ENCODE measurements around the gene STARD8. TPM values are rescaled to one million over a fixed set of nuclear protein-coding genes. Genes with fewer than 3 reads are reported as not detected.

The STARD8 gene
- total RNA-seq, 4 donors from 2014 or later = 14.2 to 40.2 (median 24.2) TPM

DNA sequence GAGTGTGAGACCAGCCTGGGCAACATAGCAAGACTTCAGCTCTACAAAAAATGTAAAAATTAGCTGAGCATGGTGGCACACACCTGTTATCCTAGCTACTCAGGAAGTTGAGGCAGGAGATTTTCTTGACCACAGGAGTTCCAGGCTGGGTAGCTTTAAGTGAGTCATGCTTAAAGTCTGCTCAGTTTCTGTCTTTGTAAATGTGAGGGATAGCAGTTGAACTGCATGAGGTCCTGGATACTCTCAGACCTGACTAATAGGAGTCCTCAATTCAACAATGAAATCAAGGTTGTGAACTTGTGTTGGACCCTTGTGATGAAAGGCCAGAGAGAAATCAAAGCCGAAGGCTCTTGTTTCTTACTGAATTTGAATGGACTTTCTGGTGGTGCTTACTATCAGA lies 45.2 kb downstream of the STARD8 start:
- DNase-seq (ENCODE audit: low spot score) = no peak
- TF ChIP-seq, protein P1, sequence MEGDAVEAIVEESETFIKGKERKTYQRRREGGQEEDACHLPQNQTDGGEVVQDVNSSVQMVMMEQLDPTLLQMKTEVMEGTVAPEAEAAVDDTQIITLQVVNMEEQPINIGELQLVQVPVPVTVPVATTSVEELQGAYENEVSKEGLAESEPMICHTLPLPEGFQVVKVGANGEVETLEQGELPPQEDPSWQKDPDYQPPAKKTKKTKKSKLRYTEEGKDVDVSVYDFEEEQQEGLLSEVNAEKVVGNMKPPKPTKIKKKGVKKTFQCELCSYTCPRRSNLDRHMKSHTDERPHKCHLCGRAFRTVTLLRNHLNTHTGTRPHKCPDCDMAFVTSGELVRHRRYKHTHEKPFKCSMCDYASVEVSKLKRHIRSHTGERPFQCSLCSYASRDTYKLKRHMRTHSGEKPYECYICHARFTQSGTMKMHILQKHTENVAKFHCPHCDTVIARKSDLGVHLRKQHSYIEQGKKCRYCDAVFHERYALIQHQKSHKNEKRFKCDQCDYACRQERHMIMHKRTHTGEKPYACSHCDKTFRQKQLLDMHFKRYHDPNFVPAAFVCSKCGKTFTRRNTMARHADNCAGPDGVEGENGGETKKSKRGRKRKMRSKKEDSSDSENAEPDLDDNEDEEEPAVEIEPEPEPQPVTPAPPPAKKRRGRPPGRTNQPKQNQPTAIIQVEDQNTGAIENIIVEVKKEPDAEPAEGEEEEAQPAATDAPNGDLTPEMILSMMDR (IDR thresholded peaks at IDR 0.05) = no peak
- no peak for ATAC-seq (ENCODE audit: low FRiP score)

DNA sequence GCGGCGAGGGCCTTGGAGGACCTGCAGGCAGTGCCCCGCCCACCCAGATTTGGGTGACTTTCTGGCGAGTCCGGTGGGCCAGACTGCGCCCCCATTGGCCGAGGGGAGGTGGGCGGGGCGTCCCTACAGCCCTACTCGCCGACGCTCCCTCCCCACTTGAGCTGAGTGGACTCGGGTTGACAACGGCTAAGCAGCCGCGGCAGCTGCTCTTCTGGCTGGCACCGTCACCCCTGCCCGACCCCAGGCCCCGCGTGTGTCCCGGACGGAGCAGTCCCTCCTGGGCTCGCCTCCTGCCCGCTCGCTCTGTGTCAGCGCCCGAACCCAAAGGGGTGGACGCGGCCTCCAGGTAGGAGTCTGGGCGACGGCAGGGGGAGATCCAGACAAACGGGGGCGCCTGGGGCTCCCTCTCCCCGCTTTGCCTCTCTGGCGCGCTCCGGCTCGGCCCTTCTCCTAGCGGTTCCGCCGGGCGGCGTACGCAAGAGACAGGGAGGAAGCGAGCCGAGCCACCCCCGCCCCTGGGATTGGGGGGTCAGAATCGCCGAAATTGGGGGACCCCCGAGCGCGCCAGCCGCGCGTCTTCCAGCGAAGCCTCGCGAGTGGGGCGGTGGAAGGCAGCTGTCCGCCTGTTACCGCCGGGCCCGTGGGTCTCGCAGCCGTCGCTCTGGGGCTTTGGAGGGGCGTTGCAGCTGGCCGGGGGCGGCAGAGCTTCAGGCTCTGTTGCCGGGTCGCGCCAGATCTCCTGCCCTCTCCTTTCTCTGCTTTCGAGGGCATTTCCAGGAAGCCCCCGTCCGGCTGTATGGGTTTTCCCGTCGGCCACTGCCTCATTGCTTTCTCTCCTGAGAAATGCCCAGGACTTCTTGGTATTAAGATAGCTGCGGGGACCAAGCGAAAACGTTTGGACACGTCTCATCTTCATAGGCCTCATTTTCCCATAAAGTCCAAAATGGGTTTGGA lies 46.3 kb downstream of the STARD8 start:
- TF ChIP-seq, protein P1 (IDR thresholded peaks at IDR 0.05) = no peak
- peak; percentile 62 for ATAC-seq (ENCODE audit: low FRiP score)

DNA sequence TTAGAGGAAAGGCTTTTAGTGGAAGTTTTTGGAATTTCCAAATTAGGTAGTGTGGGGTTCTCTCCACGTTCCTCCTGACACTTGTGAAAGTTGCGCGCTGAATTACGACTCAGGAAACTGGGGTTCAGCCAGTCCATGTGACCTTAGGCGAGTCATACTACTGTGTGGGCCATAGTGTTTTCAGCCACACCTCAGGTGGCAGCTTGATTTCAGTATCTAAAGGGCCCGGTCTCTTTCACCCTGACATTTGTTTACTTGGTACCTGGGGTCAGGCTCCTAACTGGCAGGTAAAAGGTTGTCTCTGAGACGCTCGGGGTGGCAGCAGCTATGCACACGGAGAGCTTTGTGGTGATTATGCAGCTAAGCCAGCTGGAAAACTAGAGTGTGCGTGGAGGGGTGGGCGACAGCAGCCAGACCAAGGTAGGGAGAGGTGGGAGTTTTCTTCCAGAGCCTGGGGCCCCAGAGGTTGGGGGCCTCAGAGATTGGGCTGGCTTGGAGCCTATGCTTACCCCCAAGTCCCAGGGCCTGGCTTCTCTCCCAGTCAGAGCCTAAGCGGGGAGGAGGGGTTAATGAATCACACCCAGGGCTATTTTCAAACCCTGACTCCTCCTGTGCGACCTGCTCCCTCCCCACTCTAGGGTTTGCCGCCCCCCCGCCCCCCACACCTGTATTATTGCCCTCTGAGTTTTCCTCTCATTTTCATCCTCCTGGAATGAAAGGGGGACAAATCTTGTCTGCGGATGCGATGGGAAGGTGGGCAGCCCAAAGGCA lies 47.2 kb downstream of the STARD8 start:
- TF ChIP-seq, protein P1 (IDR thresholded peaks at IDR 0.05) = no peak
- no peak for DNase-seq (ENCODE audit: low spot score)
- no peak for ATAC-seq (ENCODE audit: low FRiP score)

More for the DNA sequence above, 46.3 kb downstream of the STARD8 start:
- DNase-seq (ENCODE audit: low spot score) = peak; percentile 53

DNA sequence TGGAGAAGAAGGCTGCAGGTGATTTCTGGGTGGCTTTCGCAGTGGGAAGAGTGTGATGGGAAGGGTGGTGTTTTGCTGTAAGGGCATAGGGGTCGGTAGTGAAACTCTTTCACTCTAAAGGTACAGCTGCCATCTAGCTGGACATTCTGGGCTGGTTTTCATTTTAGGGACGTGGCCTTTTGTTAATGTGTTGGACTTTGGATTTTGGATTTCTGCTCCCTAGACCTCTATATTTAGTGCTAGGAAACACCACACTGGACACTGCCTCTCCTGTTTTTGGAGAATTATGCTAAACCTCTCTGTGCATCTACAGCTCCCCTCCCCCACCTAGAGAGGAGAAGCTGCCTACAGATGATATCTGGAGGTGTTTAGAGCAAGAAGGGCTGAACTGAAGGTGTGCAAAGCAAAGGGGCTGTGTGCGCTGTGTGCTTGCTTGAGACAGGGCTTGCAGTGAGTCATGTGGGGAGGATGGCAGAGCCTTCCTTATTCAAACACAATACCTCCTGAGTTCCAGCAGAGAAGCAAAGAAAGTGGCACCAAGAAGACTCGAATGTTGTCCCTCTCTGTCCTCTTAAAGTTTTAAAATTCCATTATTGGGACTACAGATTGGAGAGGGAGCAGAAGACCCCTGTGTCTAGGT lies 47.9 kb downstream of the STARD8 start:
- TF ChIP-seq, protein P1 (IDR thresholded peaks at IDR 0.05) = no peak
- no peak for ATAC-seq (ENCODE audit: low FRiP score)
- no peak for DNase-seq (ENCODE audit: low spot score)

DNA sequence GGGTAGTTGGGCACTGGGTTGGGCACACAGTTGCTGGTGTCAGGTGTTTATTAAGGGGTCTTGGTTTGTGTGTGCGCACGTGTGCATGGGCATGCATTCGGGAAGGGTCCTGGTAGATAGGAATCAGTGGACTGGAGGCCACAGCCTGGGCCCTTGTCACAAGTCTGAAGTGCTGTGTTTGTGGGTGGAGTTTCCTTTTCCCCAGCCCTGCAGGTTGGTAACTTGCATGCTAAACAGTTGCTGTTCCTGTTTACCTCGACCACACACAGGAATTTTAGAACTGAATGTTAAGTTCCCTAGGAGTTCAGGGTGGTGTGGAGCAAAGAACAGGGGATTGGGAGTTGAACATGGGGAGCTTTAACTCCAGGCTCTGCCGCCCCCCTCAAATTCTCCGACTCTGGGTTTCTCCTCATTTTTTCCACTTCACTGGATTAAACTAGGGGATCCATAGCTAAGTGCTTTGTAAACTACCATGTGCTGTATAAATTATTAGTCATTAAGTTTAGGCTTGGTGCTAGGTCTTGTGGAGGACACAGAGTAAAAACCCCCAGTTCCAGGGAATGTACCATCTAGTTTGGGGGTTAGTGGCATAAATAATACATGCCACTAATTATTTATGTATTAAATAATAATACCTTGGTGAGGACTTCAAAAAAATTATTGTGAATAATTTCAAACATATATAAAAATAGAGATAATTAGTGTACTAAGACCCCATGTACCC lies 49.0 kb downstream of the STARD8 start:
- ATAC-seq (ENCODE audit: low FRiP score) = no peak
- DNase-seq (ENCODE audit: low spot score) = no peak
- TF ChIP-seq, protein P1 (IDR thresholded peaks at IDR 0.05) = no peak

DNA sequence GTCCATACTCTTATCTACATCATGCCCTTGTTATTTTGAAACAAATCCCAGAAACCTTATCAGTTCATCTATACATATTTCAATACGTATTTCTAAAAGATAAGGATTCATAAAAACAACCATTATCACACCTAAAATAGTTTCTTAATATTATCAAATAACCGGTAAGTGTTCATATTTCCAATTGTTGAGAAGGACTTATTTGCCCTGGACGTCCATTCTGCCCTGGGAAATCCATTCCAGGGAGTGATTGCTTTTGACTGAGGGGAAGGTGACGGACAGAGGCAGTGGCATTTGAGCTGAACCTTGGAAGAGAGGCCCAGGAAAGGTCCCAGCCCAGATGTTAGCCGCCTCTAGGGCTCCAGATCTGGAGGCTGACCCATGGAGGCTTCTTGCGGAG lies 49.6 kb downstream of the STARD8 start:
- ATAC-seq (ENCODE audit: low FRiP score) (no peak), DNase-seq (ENCODE audit: low spot score) (no peak)
- TF ChIP-seq, protein P1 (IDR thresholded peaks at IDR 0.05) = no peak

Measured in omental fat pad (tissue), 4 donors.